NCI-H2227 treated with DMSO at 0.1 percent for 48 hours (cell line): ENCODE results near the gene SPAG5.

Experiments used
- DNase-seq: peaks from one replicate; lab custom pipeline; 2025; lab: John Stamatoyannopoulos, UW

The SPAG5 gene

GRCh38 chr17:28571361-28572122, 27.3 kb downstream of the SPAG5 start, which contains the start of gene PIGS:
Gene PIGS (minus strand): TSS chr17:28571524. CDS start chr17:28571496, 28 bp downstream.
- peak; percentile 72 for DNase-seq

GRCh38 chr17:28570716-28571360, 28.0 kb downstream of the SPAG5 start:
- peak; percentile 11 for DNase-seq

DNA sequence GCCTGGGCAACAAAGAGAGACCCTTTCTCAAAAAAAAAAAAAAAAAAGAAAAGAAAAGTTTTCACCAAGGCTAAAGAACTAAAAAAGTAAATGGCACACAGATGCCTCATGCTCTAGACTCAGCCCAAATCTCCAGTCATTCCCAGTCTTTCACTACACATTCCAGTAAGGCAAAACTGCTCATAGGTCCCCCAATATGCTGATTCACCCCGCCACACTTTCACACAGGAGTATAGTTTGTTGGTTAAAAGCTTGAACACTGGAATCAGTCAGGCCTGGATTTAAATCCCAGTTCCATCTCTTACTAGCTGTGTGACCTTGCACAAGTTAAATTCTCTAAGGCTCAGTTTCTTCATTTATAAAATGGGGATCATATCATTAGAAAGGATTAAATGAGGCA, 29.4 kb downstream of the SPAG5 start:
- no peak for DNase-seq

- no peak for DNase-seq
Observed at GRCh38 chr17:28567604-28568003, 31.2 kb downstream of the SPAG5 start.

GRCh38 chr17:28563475-28563874, 35.4 kb downstream of the SPAG5 start:
- DNase-seq, result no peak

GRCh38 chr17:28555022-28555421, 43.8 kb downstream of the SPAG5 start:
- no peak for DNase-seq

DNA sequence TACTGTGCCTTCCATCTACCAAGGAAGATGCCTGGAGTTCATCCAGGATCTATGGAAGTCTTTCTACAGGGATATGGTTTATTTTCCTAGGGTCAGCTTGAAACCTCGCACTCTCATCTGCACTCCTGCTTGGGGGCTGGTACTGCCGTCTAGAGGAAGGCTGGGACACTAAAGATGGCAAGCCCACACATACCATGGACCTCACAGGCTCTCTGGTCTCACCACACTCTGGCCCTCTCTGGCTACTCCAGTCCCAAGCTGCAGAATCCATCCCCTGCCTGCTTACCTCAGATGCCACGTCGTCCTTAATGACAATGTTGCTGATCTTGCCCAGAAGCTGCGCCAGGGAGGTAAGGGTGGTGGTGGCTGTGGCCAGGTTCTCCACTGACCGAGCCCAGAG, 44.3 kb downstream of the SPAG5 start:
- no peak for DNase-seq

GRCh38 chr17:28553000-28553505, 45.8 kb downstream of the SPAG5 start:
- DNase-seq, result no peak

GRCh38 chr17:28552176-28552999, 46.4 kb downstream of the SPAG5 start, which contains the start of gene UNC119:
Gene UNC119 (minus strand): TSS chr17:28552624. CDS start chr17:28552557, 67 bp downstream.
- DNase-seq, result peak; percentile 41

- peak; percentile 13 for DNase-seq
Observed at GRCh38 chr17:28551421-28552175, 47.2 kb downstream of the SPAG5 start.

GRCh38 chr17:28550858-28551257, 48.0 kb downstream of the SPAG5 start:
- no peak for DNase-seq

GRCh38 chr17:28549236-28550132, 49.3 kb downstream of the SPAG5 start:
- DNase-seq, result no peak

DNA sequence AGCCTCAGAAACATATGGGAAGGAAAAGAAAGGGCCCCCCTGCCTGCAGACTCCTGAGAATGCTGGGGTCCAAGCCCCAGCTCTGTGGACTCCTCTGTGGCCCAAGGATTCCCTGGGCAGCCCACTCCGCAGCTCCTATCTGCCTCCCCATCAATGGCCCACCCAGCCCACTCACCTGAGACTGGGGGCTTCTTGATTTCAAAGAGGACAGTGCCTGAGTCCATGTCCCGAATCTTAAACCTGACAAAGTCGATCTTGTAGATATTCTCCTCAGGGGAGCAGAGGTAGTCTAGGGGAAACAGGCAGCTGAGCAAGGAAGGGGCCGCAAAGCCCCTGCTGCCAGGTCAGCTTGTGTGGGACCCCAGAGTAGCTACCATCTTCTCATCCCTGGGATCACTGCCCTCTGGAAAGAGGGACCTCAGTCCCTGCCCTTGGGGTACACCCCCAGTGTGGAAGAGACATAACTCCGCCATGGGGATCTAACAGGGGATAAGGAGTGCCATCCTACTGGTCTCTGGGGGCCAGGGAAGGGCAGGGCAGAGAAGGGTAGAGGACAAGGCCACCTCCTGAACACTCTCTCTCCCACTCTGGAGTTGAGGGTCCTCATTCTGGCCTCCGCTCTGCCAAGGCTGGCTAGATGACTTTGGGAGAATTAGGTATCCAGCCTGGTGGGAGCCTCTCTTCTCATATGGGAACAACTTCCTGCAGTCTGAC, 50.3 kb downstream of the SPAG5 start:
- no peak for DNase-seq

DNA sequence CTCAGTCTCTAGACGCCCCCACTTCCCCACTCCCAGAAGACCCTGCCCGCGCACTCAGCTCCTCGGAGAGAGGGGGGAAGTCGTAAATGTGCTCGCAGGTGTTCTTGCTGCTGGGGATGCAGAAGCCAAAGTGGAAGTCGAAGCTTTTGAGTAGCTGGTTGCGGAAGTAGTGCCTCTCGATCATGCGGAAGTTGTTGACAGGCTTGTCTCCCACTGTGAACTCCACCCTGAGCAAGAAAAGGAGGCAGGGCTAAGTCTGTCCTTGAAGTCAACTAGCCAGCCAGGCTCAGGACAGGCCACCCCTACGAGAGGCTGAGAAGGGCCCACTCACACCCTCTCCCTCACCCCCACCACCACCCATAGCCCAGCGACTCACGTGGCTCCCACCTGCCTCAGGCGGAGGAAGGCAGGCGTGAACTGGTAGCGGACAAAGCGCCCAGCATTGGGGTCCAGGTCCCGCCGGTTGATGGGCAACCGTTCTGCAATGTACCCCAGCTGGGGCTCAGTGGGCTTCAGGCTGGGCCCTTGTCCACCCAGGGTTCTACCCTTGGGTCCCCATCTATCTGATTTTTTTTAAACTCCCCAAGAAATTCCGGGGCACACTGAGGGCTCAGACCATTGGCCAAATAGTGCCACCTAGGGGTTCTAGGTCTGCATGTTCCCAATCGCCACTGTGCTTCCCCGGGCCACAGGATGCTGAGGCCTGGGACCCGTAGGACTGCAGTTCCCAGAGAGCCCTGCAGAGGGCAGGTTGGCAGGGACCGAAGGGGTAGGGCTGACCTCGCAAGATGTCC, 51.0 kb downstream of the SPAG5 start:
- peak; percentile 7 for DNase-seq

GRCh38 chr17:28547096-28547622, 51.7 kb downstream of the SPAG5 start:
- no peak for DNase-seq

GRCh38 chr17:28545787-28546415, 52.9 kb downstream of the SPAG5 start:
- DNase-seq, result no peak

DNA sequence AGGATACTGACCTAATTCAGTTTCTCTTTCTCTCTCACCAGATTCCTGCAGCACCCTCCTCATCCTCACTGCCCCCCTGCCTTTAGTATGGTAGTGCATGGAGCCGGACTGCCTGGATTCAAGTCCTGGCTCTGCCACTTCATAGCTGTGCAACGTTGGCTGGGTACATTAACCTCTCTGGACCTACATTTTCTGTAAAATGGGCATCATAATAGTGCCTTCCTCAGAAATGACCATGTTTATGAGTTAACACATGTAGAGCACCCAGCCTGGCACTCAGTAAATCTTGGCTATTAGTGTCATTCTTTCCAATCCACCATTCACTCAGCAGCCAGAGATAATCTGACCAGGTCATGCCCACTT, 53.7 kb downstream of the SPAG5 start:
- no peak for DNase-seq

GRCh38 chr17:28544402-28545140, 54.3 kb downstream of the SPAG5 start:
- DNase-seq, result no peak
